Colonic mucosa (tissue), 4 donors: ENCODE results near the gene RAB10. TPM values are rescaled to one million over a fixed set of nuclear protein-coding genes. Genes with fewer than 3 reads are reported as not detected.

ENCODE experiments used
- DNase-seq: peaks from one replicate; pipeline ENCODE4 v3.0.0-alpha.2; 2020
- H3K27ac ChIP-seq: fragments of 200-600 bp; one replicate; pipeline ENCODE4 v1.8.0; 2021
- H3K27me3 ChIP-seq: fragments of 200-600 bp; one replicate; pipeline ENCODE4 v1.8.0; 2021
- H3K36me3 ChIP-seq: fragments of 200-600 bp; one replicate; pipeline ENCODE4 v1.8.0; 2021
- H3K4me1 ChIP-seq: fragments of 200-600 bp; one replicate; pipeline ENCODE4 v1.8.0; 2021; ENCODE audit warnings: mild to moderate bottlenecking
- H3K4me3 ChIP-seq: fragments of 200-600 bp; one replicate; pipeline ENCODE4 v1.8.0; 2021
- H3K9ac ChIP-seq, 2 donors: one replicate each; pipeline ENCODE4 v1.7.0; 2013; ENCODE audit warnings: control low read depth in 2 of 2, low read depth in 2 of 2, low read length in 2 of 2
- H3K9me3 ChIP-seq: fragments of 200-600 bp; one replicate; pipeline ENCODE4 v1.8.0; 2021
- CTCF ChIP-seq: fragments of 200-600 bp; IDR thresholded peaks from one replicate; pipeline ENCODE4 v1.8.0; 2022; ENCODE audit warnings: antibody characterized with exemption, mild to moderate bottlenecking
- intact Hi-C: fragments of 100-400 bp; cut with DNase I; formaldehyde crosslinking; loops from one replicate; pipeline ENCODE4 v1.14.1; 2022
- total RNA-seq, 2 donors: library from RNA; stranded (reverse); fragmentation: NEBNext Ultra II Directional in 1 of 2; extraction: Animal tissue kit (Norgen Biotek cat#: 25700) in 1 of 2; gene quantifications; one replicate each; pipeline ENCODE4 v1.2.1, GENCODE V29; 2021
- donor health status: healthy.
- donor health status: DM: no; HTN: no; CAD: no.
- donor health status: DM: no; HTN: no; CAD: no.

RAB10 gene
- total RNA-seq, 2 donors from 2014 or later = 195 to 206 TPM

- Histone ChIP-seq H3K36me3 (peaks cover 5% of the 10 kb centered on the region), H3K9ac (no peak overlapping the region), H3K4me1 (no peaks in the 10 kb centered on the region), H3K27me3 (no peaks in the 10 kb centered on the region), H3K9me3 (no peaks in the 10 kb centered on the region), H3K4me3 (no peak overlapping the region), H3K27ac (no peak overlapping the region)
- DNase-seq = no peak
- no peak for TF ChIP-seq CTCF
- intact Hi-C loops = no loop called here
Observed at GRCh38 chr2:26112201-26112600, 78.3 kb downstream of the RAB10 start.

- Histone ChIP-seq H3K4me1 (no peaks in the 10 kb centered on the region), H3K9ac (no peak overlapping the region), H3K9me3 (no peaks in the 10 kb centered on the region), H3K27me3 (no peaks in the 10 kb centered on the region), H3K27ac (no peak overlapping the region), H3K36me3 (peaks cover 5% of the 10 kb centered on the region), H3K4me3 (no peak overlapping the region)
- TF ChIP-seq CTCF = no peak
- intact Hi-C loops = no loop called here
- no peak for DNase-seq
Observed at GRCh38 chr2:26114151-26114550, 80.3 kb downstream of the RAB10 start.

GRCh38 chr2:26118682-26119081 is 84.8 kb downstream of the RAB10 start:
- no peak overlapping the region for H3K27ac ChIP-seq
- no peak for TF ChIP-seq CTCF
- H3K9ac ChIP-seq = no peak overlapping the region
- no peak for DNase-seq
- no peaks in the 10 kb centered on the region for H3K9me3 ChIP-seq
- no peaks in the 10 kb centered on the region for H3K36me3 ChIP-seq
- intact Hi-C loops = no loop called here
- no peak overlapping the region for H3K4me3 ChIP-seq
- H3K27me3 ChIP-seq = no peaks in the 10 kb centered on the region
- no peaks in the 10 kb centered on the region for H3K4me1 ChIP-seq

GRCh38 chr2:26119521-26119920 is 85.6 kb downstream of the RAB10 start:
- Histone ChIP-seq H3K9ac (no peak overlapping the region), H3K9me3 (no peaks in the 10 kb centered on the region), H3K36me3 (no peaks in the 10 kb centered on the region), H3K4me3 (no peak overlapping the region), H3K4me1 (no peaks in the 10 kb centered on the region), H3K27me3 (no peaks in the 10 kb centered on the region), H3K27ac (no peak overlapping the region)
- no peak for DNase-seq
- no peak for TF ChIP-seq CTCF
- intact Hi-C loops = no loop called here

- no peaks in the 10 kb centered on the region for H3K4me1 ChIP-seq
- intact Hi-C loops = no loop called here
Observed at GRCh38 chr2:26122630-26123029, 88.7 kb downstream of the RAB10 start.

More at GRCh38 chr2:26122630-26123029, 88.7 kb downstream of the RAB10 start:
- no peak overlapping the region for H3K4me3 ChIP-seq
- no peak overlapping the region for H3K27ac ChIP-seq
- no peak for DNase-seq
- no peaks in the 10 kb centered on the region for H3K27me3 ChIP-seq
- no peak for TF ChIP-seq CTCF
- no peaks in the 10 kb centered on the region for H3K9me3 ChIP-seq
- no peaks in the 10 kb centered on the region for H3K36me3 ChIP-seq
- no peak overlapping the region for H3K9ac ChIP-seq
